ENCODE results near the gene COL4A4. TPM values are rescaled to one million over a fixed set of nuclear protein-coding genes. Genes with fewer than 3 reads are reported as not detected.

The COL4A4 gene
- total and polyA plus RNA-seq, 2 of the 4 experiments (the other 2 are of a cell fraction) = 0.02 TPM; not detected in 1

- WGBS, 2 experiments (ENCODE audit: extremely low coverage in 2 of 2, insufficient read length in 1 of 2) = no CpG with 5 or more reads among the region's 3 CpGs
- H2BK15ac ChIP-seq (ENCODE audit: low read depth, low read length) = no peak overlapping the region
- H3K9me3 ChIP-seq (ENCODE audit: control insufficient read depth, insufficient read depth, low read length) = no peaks in the 10 kb centered on the region
- TF ChIP-seq RFX5 (IDR thresholded peaks at IDR 0.05; ENCODE audit: low read depth, low read length) = no peak
- TF ChIP-seq SMC3 (IDR thresholded peaks at IDR 0.05; ENCODE audit: low read depth, low read length) = no peak
- no peak for TF ChIP-seq BHLHE40 (IDR thresholded peaks at IDR 0.05; ENCODE audit: low read depth, low read length)
- TF ChIP-seq RAD21 (IDR thresholded peaks at IDR 0.05; ENCODE audit: low read length) = no peak
- TF ChIP-seq MAZ (IDR thresholded peaks at IDR 0.05; ENCODE audit: borderline replicate concordance, low read depth, low read length) = no peak
- no peak for TF ChIP-seq CTCF (conservative IDR thresholded peaks at IDR 0.05; ENCODE audit: low read depth, low read length)
- no peak for TF ChIP-seq MXI1 (IDR thresholded peaks at IDR 0.05; ENCODE audit: borderline replicate concordance, low read depth, low read length)
- TF ChIP-seq USF2 (IDR thresholded peaks at IDR 0.05; ENCODE audit: low read depth, low read length) = no peak
- TF ChIP-seq POLR2A (IDR thresholded peaks at IDR 0.05; ENCODE audit: low read depth, low read length) = no peak
- no peak for TF ChIP-seq RCOR1 (IDR thresholded peaks at IDR 0.05; ENCODE audit: insufficient replicate concordance, low read length)
- TF ChIP-seq CEBPB (IDR thresholded peaks at IDR 0.05; ENCODE audit: low read depth, low read length) = no peak
- TF ChIP-seq NFE2L2 (IDR thresholded peaks at IDR 0.05; ENCODE audit: low read depth, low read length) = no peak
- TF ChIP-seq ELK1 (IDR thresholded peaks at IDR 0.05; ENCODE audit: borderline replicate concordance, low read depth, low read length) = no peak
- no peak for TF ChIP-seq MAFK (IDR thresholded peaks at IDR 0.05; ENCODE audit: low read depth, low read length)
- TF ChIP-seq CHD1 (IDR thresholded peaks at IDR 0.05; ENCODE audit: low read depth, low read length) = no peak
- H3K4me3 ChIP-seq (ENCODE audit: insufficient read depth, low read depth, low read length) = no peak overlapping the region
- no TSS peak for BruUV-seq (replicated peaks)
- no peaks in the 10 kb centered on the region for H3K36me3 ChIP-seq (ENCODE audit: control insufficient read depth, insufficient read depth, low read length)
- H4K20me1 ChIP-seq (ENCODE audit: insufficient read depth, low read length) = no peaks in the 10 kb centered on the region
- CTCF ChIA-PET = no interaction called here
- no peak overlapping the region for H2AFZ ChIP-seq (replicated peaks; ENCODE audit: low read length, poor library complexity)
- no peak overlapping the region for H2BK5ac ChIP-seq (ENCODE audit: low read depth, low read length, poor library complexity, severe bottlenecking)
- no peak overlapping the region for H3K9ac ChIP-seq (ENCODE audit: low read depth, low read length)
- H4K91ac ChIP-seq (ENCODE audit: insufficient read depth, low read depth, low read length) = no peak overlapping the region
- H3K4ac ChIP-seq (ENCODE audit: low read depth, low read length) = no peak overlapping the region
- H3K14ac ChIP-seq (replicated peaks; ENCODE audit: low read depth, low read length) = no peak overlapping the region
- no peaks in the 10 kb centered on the region for H3K27me3 ChIP-seq (ENCODE audit: control insufficient read depth, insufficient read depth, low read length)
- H4K5ac ChIP-seq (ENCODE audit: low read depth, low read length) = no peak overlapping the region
- no peak overlapping the region for H3K23ac ChIP-seq (ENCODE audit: low read depth, low read length)
- dilution Hi-C loops (cut with HindIII; ENCODE audit: low sequenced_read_pairs, unreplicated experiment) = no loop called here
- H3K18ac ChIP-seq (ENCODE audit: low read depth, low read length) = no peak overlapping the region
- no peak overlapping the region for H2AK5ac ChIP-seq (ENCODE audit: low read depth, low read length)
- peaks cover 2% of the 10 kb centered on the region; the same call in 1 of the 2 replicates for H3K4me1 ChIP-seq (ENCODE audit: control insufficient read depth, insufficient read depth, low read length)
- no peak overlapping the region for H2BK120ac ChIP-seq (ENCODE audit: low read depth, low read length)
- no peak overlapping the region for H2BK20ac ChIP-seq (ENCODE audit: low read depth, low read length)
- no peak overlapping the region for H2AK9ac ChIP-seq (replicated peaks; ENCODE audit: low read depth, low read length, poor library complexity)
- no peak overlapping the region for H3K56ac ChIP-seq (ENCODE audit: extremely low read depth, insufficient read depth, low read length)
- no peak overlapping the region for H3K27ac ChIP-seq (ENCODE audit: insufficient read depth, low read length)
- H3K79me1 ChIP-seq (ENCODE audit: low read depth in 1 of 2, low read length in 2 of 2) = 0 out of 4 replicates have a peak, but pooled peaks cover 0 to 4% of the 10 kb centered on the region in 2 experiments
- no peak for DNase-seq
- intact Hi-C loops (cut with micrococcal nuclease) = no loop called here
- in situ Hi-C loops (cut with MboI; ENCODE audit: low sequenced_read_pairs) = no loop called here
- no peak overlapping the region for H4K8ac ChIP-seq (ENCODE audit: low read depth in 2 of 2, low read length in 2 of 2)
- H3K4me2 ChIP-seq (ENCODE audit: low read depth, low read length) = no peak overlapping the region
- POLR2A ChIA-PET (ENCODE audit: unreplicated experiment) = no interaction called here
- no peaks in the 10 kb centered on the region for H3K9me1 ChIP-seq (ENCODE audit: insufficient read depth, low read length)
- ATAC-seq (ENCODE audit: low read depth) = no peak
Observed at GRCh38 chr2:226962176-226962773, 201.7 kb downstream of the COL4A4 start.
